MCF 10A (cell line): Measurements from ENCODE around the gene TLCD3B. TPM values are rescaled to one million over a fixed set of nuclear protein-coding genes. Genes with fewer than 3 reads are reported as not detected.

Experiments
- BruUV-seq: library from RNA; stranded (reverse); fragments of 400-500 nt; replicated peaks from 2 replicates; lab custom pipeline; 2021; lab: Mats Ljungman, UMichigan
- CTCF ChIA-PET: fragments of 300-600 bp; sonication (Branson Sonifier 250); formaldehyde crosslinking; extraction: SDS; loops from one replicate; lab custom pipeline; 2021; ENCODE audit warnings: antibody characterized with exemption, inconsistent platforms; lab: Yijun Ruan, JAX
- POLR2A ChIA-PET: fragments of 300-600, 350-650 bp; sonication (Branson Sonifier 250); formaldehyde crosslinking; extraction: SDS; loops from one replicate; lab custom pipeline; 2020; ENCODE audit warnings: antibody characterized with exemption, inconsistent platforms; lab: Yijun Ruan, JAX
- DNase-seq: peaks from one replicate; pipeline ENCODE4 v3.0.0-alpha.2; 2018; ENCODE audit not compliant: unreplicated experiment
- H3K27ac Mint-ChIP-seq: one replicate; pipeline ENCODE4 v1.8.0; 2022; ENCODE audit warnings: mild to moderate bottlenecking, low read depth, mixed read lengths; ENCODE audit not compliant: unreplicated experiment
- H3K27me3 Mint-ChIP-seq: one replicate; pipeline ENCODE4 v1.8.0; 2022; ENCODE audit warnings: mixed read lengths; ENCODE audit not compliant: insufficient read depth, unreplicated experiment
- H3K36me3 Mint-ChIP-seq: one replicate; pipeline ENCODE4 v1.8.0; 2022; ENCODE audit warnings: mild to moderate bottlenecking, moderate library complexity, mixed read lengths; ENCODE audit not compliant: insufficient read depth, unreplicated experiment
- H3K4me1 Mint-ChIP-seq: one replicate; pipeline ENCODE4 v1.8.0; 2022; ENCODE audit warnings: mixed read lengths; ENCODE audit not compliant: insufficient read depth, unreplicated experiment
- H3K4me3 Mint-ChIP-seq: one replicate; pipeline ENCODE4 v1.8.0; 2022; ENCODE audit warnings: mild to moderate bottlenecking, moderate library complexity, mixed read lengths; ENCODE audit not compliant: unreplicated experiment
- H3K9me3 Mint-ChIP-seq: one replicate; pipeline ENCODE4 v1.8.0; 2022; ENCODE audit warnings: mixed read lengths; ENCODE audit not compliant: unreplicated experiment
- CTCF ChIP-seq: fragments of 200-600 bp; IDR thresholded peaks from one replicate; pipeline ENCODE4 v1.8.0; 2022; ENCODE audit warnings: antibody characterized with exemption, mild to moderate bottlenecking; ENCODE audit not compliant: unreplicated experiment
- intact Hi-C: fragments of 100-400 bp; cut with micrococcal nuclease; formaldehyde crosslinking; loops from 2 replicates; pipeline ENCODE4 v1.14.1; 2022
- total RNA-seq: library from RNA; stranded (reverse); gene quantifications from 2 replicates; pipeline ENCODE4 v1.2.3, GENCODE V29; 2022

The TLCD3B gene
- total RNA-seq, 1 experiment from 2014 or later: 0.21 TPM

GRCh38 chr16:30025156-30025555 lies 5.9 kb downstream of the TLCD3B start:
- Mint-ChIP-seq H3K27me3 (peaks cover 48% of the 10 kb centered on the region), H3K4me3 (no peak overlapping the region), H3K27ac (no peak overlapping the region), H3K4me1 (no peaks in the 10 kb centered on the region), H3K9me3 (no peaks in the 10 kb centered on the region), H3K36me3 (no peaks in the 10 kb centered on the region)
- ChIA-PET CTCF (interaction anchor here (0.9 kb wide), 1 partner anchor 30 kb away, joined by 3 read pairs; no protein-coding TSS in a partner anchor), POLR2A (no interaction called here)
- no peak for DNase-seq
- intact Hi-C loops: no loop called here
- TF ChIP-seq CTCF: no peak
- no TSS peak for BruUV-seq

GRCh38 chr16:30024451-30024850 lies 6.6 kb downstream of the TLCD3B start:
- H3K27ac Mint-ChIP-seq: no peak overlapping the region
- H3K9me3 Mint-ChIP-seq: no peaks in the 10 kb centered on the region
- POLR2A ChIA-PET: no interaction called here
- BruUV-seq: no TSS peak
- no peak for TF ChIP-seq CTCF
- intact Hi-C loops: loop anchor here (5.0 kb wide), 2 partner anchors 202 to 217 kb away; partner anchors contain the start of genes MAZ and MVP
- no peak for DNase-seq
- no peaks in the 10 kb centered on the region for H3K36me3 Mint-ChIP-seq
- CTCF ChIA-PET: interaction anchor here (0.9 kb wide), 1 partner anchor 31 kb away, joined by 3 read pairs; no protein-coding TSS in a partner anchor
- H3K4me1 Mint-ChIP-seq: no peaks in the 10 kb centered on the region
- H3K4me3 Mint-ChIP-seq: no peak overlapping the region
- peaks cover 41% of the 10 kb centered on the region for H3K27me3 Mint-ChIP-seq

- Mint-ChIP-seq H3K4me1 (peaks cover 4% of the 10 kb centered on the region), H3K9me3 (no peaks in the 10 kb centered on the region), H3K36me3 (no peaks in the 10 kb centered on the region), H3K27ac (no peak overlapping the region), H3K4me3 (no peak overlapping the region), H3K27me3 (peaks cover 33% of the 10 kb centered on the region)
- ChIA-PET CTCF (interaction anchor here (0.6 to 4.0 kb wide), 3 partner anchors 8 to 320 kb away, joined by 3 to 32 read pairs (median 3); partner anchors contain the start of gene TLCD3B), POLR2A (interaction anchor here (1.6 kb wide), 1 partner anchor 216 kb away, joined by 3 read pairs; no protein-coding TSS in a partner anchor)
- no TSS peak for BruUV-seq
- no peak for TF ChIP-seq CTCF
- no peak for DNase-seq
- intact Hi-C loops: loop anchor here (5.0 kb wide), 2 partner anchors 201 to 216 kb away; partner anchors contain the start of genes MAZ and MVP
Observed at GRCh38 chr16:30023586-30023985, 7.5 kb downstream of the TLCD3B start.

GRCh38 chr16:30022887-30023286 lies 8.2 kb downstream of the TLCD3B start, which contains the start of gene C16orf92:
TSS of gene C16orf92 (plus strand) at chr16:30023198. CDS start at chr16:30023341, 143 bp downstream.
- no peaks in the 10 kb centered on the region for H3K9me3 Mint-ChIP-seq

More at GRCh38 chr16:30022887-30023286, 8.2 kb downstream of the TLCD3B start, which contains the start of gene C16orf92:
- intact Hi-C loops: loop anchor here (5.0 kb wide), 2 partner anchors 201 to 216 kb away; partner anchors contain the start of genes MAZ and MVP
- no peak for DNase-seq
- ChIA-PET CTCF (interaction anchor here (0.6 to 4.0 kb wide), 6 partner anchors 9 to 323 kb away, joined by 3 to 32 read pairs (median 4); partner anchors contain the start of gene TLCD3B), POLR2A (interaction anchor here (1.0 to 1.6 kb wide), 2 partner anchors 9 to 215 kb away, joined by 3 read pairs; no protein-coding TSS in a partner anchor)
- H3K4me3 Mint-ChIP-seq: no peak within 1 kb of the TSS
- no peak within 1 kb of the TSS for H3K27ac Mint-ChIP-seq
- TF ChIP-seq CTCF: no peak
- no peaks in the 10 kb centered on the region for H3K36me3 Mint-ChIP-seq
- H3K27me3 Mint-ChIP-seq: peaks cover 26% of the 10 kb centered on the region
- H3K4me1 Mint-ChIP-seq: peaks cover 6% of the 10 kb centered on the region
- no TSS peak for BruUV-seq
